Neural cell (in vitro differentiated cells): ENCODE data around the gene PCNA. TPM values are rescaled to one million over a fixed set of nuclear protein-coding genes. Genes with fewer than 3 reads are reported as not detected.
"Not testable (repeated sequence)": the region's sequence is repeated elsewhere in the genome, so short reads cannot be mapped to it uniquely, and the experiment has no call there.

Experiments used
- H2AFZ ChIP-seq: fragments of 200-600, 300-800 bp; sonication (generic), shearing (Covaris generic); 2 replicates; pipeline ENCODE4 v1.6.0; 2014; ENCODE audit warnings: low read depth, mild to moderate bottlenecking, antibody characterized with exemption, low read length, moderate library complexity
- H3F3A ChIP-seq: fragments of 200-600 bp; shearing (Covaris generic); 2 replicates; pipeline ENCODE4 v1.6.1; 2016; ENCODE audit warnings: mild to moderate bottlenecking, moderate library complexity, mixed read lengths, antibody characterized with exemption, low read length; ENCODE audit not compliant: insufficient read depth, poor library complexity, severe bottlenecking
- H3K27ac ChIP-seq: fragments of 200-600, 300-800 bp; sonication (generic), shearing (Covaris generic); 2 replicates; pipeline ENCODE4 v1.5.1; 2014; ENCODE audit warnings: mild to moderate bottlenecking, low read length, moderate library complexity
- H3K27me3 ChIP-seq: fragments of 300-800, 200-600 bp; sonication (generic), shearing (Covaris generic); 2 replicates; pipeline ENCODE4 v1.6.0; 2014; ENCODE audit warnings: mild to moderate bottlenecking, low read depth, low read length, moderate library complexity; ENCODE audit not compliant: insufficient read depth
- H3K36me3 ChIP-seq: fragments of 300-800, 200-600 bp; sonication (generic), shearing (Covaris generic); 2 replicates; pipeline ENCODE4 v1.5.1; 2014; ENCODE audit warnings: mild to moderate bottlenecking, antibody characterized with exemption, low read length, moderate library complexity; ENCODE audit not compliant: insufficient read depth
- H3K4me2 ChIP-seq: fragments of 300-800, 200-600 bp; sonication (generic), shearing (Covaris generic); 2 replicates; pipeline ENCODE4 v1.6.0; 2014; ENCODE audit warnings: mild to moderate bottlenecking, low read length
- H3K4me3 ChIP-seq: fragments of 300-800, 200-600 bp; sonication (generic), shearing (Covaris generic); 2 replicates; pipeline ENCODE4 v1.5.1; 2014; ENCODE audit warnings: mild to moderate bottlenecking, low read length, moderate library complexity
- H3K79me2 ChIP-seq: fragments of 200-600 bp; shearing (Covaris generic); replicated peaks from 2 replicates; pipeline ENCODE4 v1.6.0; 2014; ENCODE audit warnings: mild to moderate bottlenecking, low read length, moderate library complexity; ENCODE audit not compliant: insufficient read depth
- H3K9ac ChIP-seq: fragments of 300-800, 200-600 bp; sonication (generic), shearing (Covaris generic); 2 replicates; pipeline ENCODE4 v1.6.1; 2016; ENCODE audit warnings: mild to moderate bottlenecking, low read length, mixed read lengths
- H3K9me2 ChIP-seq: fragments of 200-600 bp; shearing (Covaris generic); 2 replicates; pipeline ENCODE4 v1.6.1; 2016; ENCODE audit warnings: mild to moderate bottlenecking, low read length, mixed read lengths; ENCODE audit not compliant: insufficient read depth
- H3K9me3 ChIP-seq: fragments of 200-600, 300-800 bp; sonication (generic), shearing (Covaris generic); 2 replicates; pipeline ENCODE4 v1.6.1; 2016; ENCODE audit warnings: mild to moderate bottlenecking, mixed run types, low read length, moderate library complexity, mixed read lengths
- H4K20me1 ChIP-seq: fragments of 200-600 bp; shearing (Covaris generic); 2 replicates; pipeline ENCODE4 v1.6.1; 2016; ENCODE audit warnings: mild to moderate bottlenecking, mixed run types; ENCODE audit not compliant: insufficient read depth
- CTCF ChIP-seq: fragments of 450-650 bp; IDR thresholded peaks from 2 replicates; pipeline ENCODE4 v1.5.1; 2014; ENCODE audit warnings: antibody characterized with exemption, mild to moderate bottlenecking, moderate library complexity; ENCODE audit not compliant: poor library complexity, severe bottlenecking
- EP300 ChIP-seq: fragments of 450-650 bp; conservative IDR thresholded peaks from 2 replicates; pipeline ENCODE4 v1.6.1; 2014; ENCODE audit warnings: antibody characterized with exemption, mild to moderate bottlenecking, moderate library complexity; ENCODE audit not compliant: poor library complexity, severe bottlenecking
- EZH2 ChIP-seq: fragments of 200-600, 300-800 bp; shearing (Covaris generic), sonication (generic); IDR thresholded peaks from 2 replicates; pipeline ENCODE4 v1.6.1; 2014; ENCODE audit warnings: antibody characterized with exemption, low read length, borderline replicate concordance, mild to moderate bottlenecking; ENCODE audit not compliant: insufficient read depth, poor library complexity, severe bottlenecking
- MXI1 ChIP-seq: fragments of 450-650 bp; conservative IDR thresholded peaks from 2 replicates; pipeline ENCODE4 v1.6.1; 2014; ENCODE audit warnings: antibody characterized with exemption, mild to moderate bottlenecking; ENCODE audit not compliant: poor library complexity, severe bottlenecking
- RAD21 ChIP-seq: fragments of 450-650 bp; conservative IDR thresholded peaks from 2 replicates; pipeline ENCODE4 v1.6.1; 2014; ENCODE audit warnings: antibody characterized with exemption, mild to moderate bottlenecking, moderate library complexity
- REST ChIP-seq: IDR thresholded peaks from 2 replicates; pipeline ENCODE4 v1.6.1; 2012; ENCODE audit warnings: borderline replicate concordance
- SMC3 ChIP-seq: fragments of 450-650 bp; conservative IDR thresholded peaks from 2 replicates; pipeline ENCODE4 v1.6.1; 2014; ENCODE audit warnings: antibody characterized with exemption, mild to moderate bottlenecking, moderate library complexity; ENCODE audit not compliant: poor library complexity
- TAF1 ChIP-seq: IDR thresholded peaks from 2 replicates; pipeline ENCODE4 v1.6.1; 2012; ENCODE audit warnings: low read depth
- polyA plus RNA-seq: library from polyadenylated mRNA; depleted of rRNA; stranded (reverse); fragments of >200 nt; gene quantifications from 2 replicates; pipeline ENCODE4 v1.2.3, GENCODE V29; 2014

The PCNA gene
- polyA plus RNA-seq, 1 donor from 2014 or later: 165 TPM

GRCh38 chr20:5071942-5072341 lies 47.8 kb downstream of the PCNA start:
- not testable (repeated sequence) for H3K4me2 ChIP-seq

GRCh38 chr20:5070570-5070969 lies 49.2 kb downstream of the PCNA start:
- no peak overlapping the region for H3K27ac ChIP-seq
- no peaks in the 10 kb centered on the region for H3K9me2 ChIP-seq
- no peak overlapping the region for H3K4me3 ChIP-seq
- H3K79me2 ChIP-seq: no peaks in the 10 kb centered on the region
- no peaks in the 10 kb centered on the region for H3F3A ChIP-seq
- no peaks in the 10 kb centered on the region for H4K20me1 ChIP-seq
- H3K9ac ChIP-seq: no peak overlapping the region
- H2AFZ ChIP-seq: no peak overlapping the region
- H3K27me3 ChIP-seq: no peaks in the 10 kb centered on the region
- TF ChIP-seq SMC3 (no peak), REST (no peak), EP300 (no peak), MXI1 (no peak), TAF1 (no peak)
- H3K9me3 ChIP-seq: no peaks in the 10 kb centered on the region
- H3K4me2 ChIP-seq: no peak overlapping the region
- no peaks in the 10 kb centered on the region for H3K36me3 ChIP-seq

More at GRCh38 chr20:5071942-5072341, 47.8 kb downstream of the PCNA start:
- not testable (repeated sequence) for H3F3A ChIP-seq, H3K27ac ChIP-seq, H3K27me3 ChIP-seq, H3K9me2 ChIP-seq, H2AFZ ChIP-seq, H3K9ac ChIP-seq, H3K4me3 ChIP-seq, H3K9me3 ChIP-seq, H4K20me1 ChIP-seq, H3K79me2 ChIP-seq, H3K36me3 ChIP-seq

- Histone ChIP-seq H3K9ac (no peak overlapping the region), H4K20me1 (no peaks in the 10 kb centered on the region), H3K4me3 (no peak overlapping the region), H2AFZ (no peak overlapping the region), H3K27ac (no peak overlapping the region), H3K79me2 (no peaks in the 10 kb centered on the region), H3K9me2 (no peaks in the 10 kb centered on the region), H3K36me3 (no peaks in the 10 kb centered on the region), H3K4me2 (no peak overlapping the region), H3K27me3 (no peaks in the 10 kb centered on the region), H3F3A (no peaks in the 10 kb centered on the region), H3K9me3 (no peaks in the 10 kb centered on the region)
- no peak for TF ChIP-seq MXI1
- TF ChIP-seq EZH2: no peak
- TF ChIP-seq RAD21: no peak
- TF ChIP-seq CTCF: no peak
- no peak for TF ChIP-seq REST
- TF ChIP-seq TAF1: no peak
- TF ChIP-seq SMC3: no peak
These were observed 49.7 kb downstream of the PCNA start for GRCh38 chr20:5070081-5070480.
